ENCODE data around the gene SYN1.

GRCh38 chrX:47574547-47575301 lies 44.9 kb downstream of the SYN1 start:
- TF ChIP-seq RAD21 (IDR thresholded peaks at IDR 0.05; ENCODE audit: low read length) = no peak
- TF ChIP-seq CTCF (IDR thresholded peaks at IDR 0.05) = no peak
- TF ChIP-seq SIN3A (IDR thresholded peaks at IDR 0.05; ENCODE audit: borderline replicate concordance, low read depth, low read length) = no peak
- no peak for TF ChIP-seq REST (IDR thresholded peaks at IDR 0.05; ENCODE audit: low read depth, low read length)
- no peak for TF ChIP-seq POLR2AphosphoS5 (IDR thresholded peaks at IDR 0.05; ENCODE audit: low read depth, low read length)
